Measurements from ENCODE around the gene INHBE.

The INHBE gene

GRCh38 chr12:57470970-57471656, 16.0 kb downstream of the INHBE start:
- no peaks in the 10 kb centered on the region for H3K9me3 Mint-ChIP-seq
- H3K27me3 Mint-ChIP-seq: no peaks in the 10 kb centered on the region
- peaks cover 34% of the 10 kb centered on the region for H3K4me1 Mint-ChIP-seq
- no peak overlapping the region for H3K4me3 Mint-ChIP-seq
- no peak for ATAC-seq (ENCODE audit: low read depth)
- no peak overlapping the region for H3K27ac Mint-ChIP-seq
- no peak for DNase-seq (ENCODE audit: low spot score in 2 of 2)
- peaks cover 38% of the 10 kb centered on the region for H3K36me3 Mint-ChIP-seq

GRCh38 chr12:57471661-57472060, 16.6 kb downstream of the INHBE start:
- peaks cover 39% of the 10 kb centered on the region for H3K4me1 Mint-ChIP-seq
- peaks cover 40% of the 10 kb centered on the region for H3K36me3 Mint-ChIP-seq
- ATAC-seq (ENCODE audit: low read depth) (no peak), DNase-seq (ENCODE audit: low spot score in 2 of 2) (no peak)
- H3K27ac Mint-ChIP-seq: no peak overlapping the region
- H3K9me3 Mint-ChIP-seq: no peaks in the 10 kb centered on the region
- H3K27me3 Mint-ChIP-seq: no peaks in the 10 kb centered on the region
- H3K4me3 Mint-ChIP-seq: no peak overlapping the region

GRCh38 chr12:57472391-57472790, 17.3 kb downstream of the INHBE start:
- DNase-seq (ENCODE audit: low spot score in 2 of 2) (no peak), ATAC-seq (ENCODE audit: low read depth) (no peak)
- Mint-ChIP-seq H3K27ac (no peak overlapping the region), H3K36me3 (peaks cover 40% of the 10 kb centered on the region), H3K9me3 (no peaks in the 10 kb centered on the region), H3K4me1 (peaks cover 46% of the 10 kb centered on the region), H3K4me3 (no peak overlapping the region), H3K27me3 (no peaks in the 10 kb centered on the region)

GRCh38 chr12:57473392-57473791, 18.3 kb downstream of the INHBE start:
- no peak for DNase-seq (ENCODE audit: low spot score in 2 of 2)
- no peaks in the 10 kb centered on the region for H3K9me3 Mint-ChIP-seq
- no peak overlapping the region for H3K27ac Mint-ChIP-seq
- peaks cover 34% of the 10 kb centered on the region for H3K36me3 Mint-ChIP-seq
- peaks cover 45% of the 10 kb centered on the region for H3K4me1 Mint-ChIP-seq
- ATAC-seq (ENCODE audit: low read depth): no peak
- no peak overlapping the region for H3K4me3 Mint-ChIP-seq
- H3K27me3 Mint-ChIP-seq: no peaks in the 10 kb centered on the region

GRCh38 chr12:57473886-57474285, 18.8 kb downstream of the INHBE start:
- H3K4me1 Mint-ChIP-seq: peaks cover 50% of the 10 kb centered on the region
- H3K27ac Mint-ChIP-seq: no peak overlapping the region
- no peak for DNase-seq (ENCODE audit: low spot score in 2 of 2)
- no peaks in the 10 kb centered on the region for H3K27me3 Mint-ChIP-seq
- H3K4me3 Mint-ChIP-seq: peak overlapping the region; percentile 70
- ATAC-seq (ENCODE audit: low read depth): no peak
- H3K9me3 Mint-ChIP-seq: no peaks in the 10 kb centered on the region
- peaks cover 33% of the 10 kb centered on the region for H3K36me3 Mint-ChIP-seq

GRCh38 chr12:57474430-57474829, 19.3 kb downstream of the INHBE start:
- Mint-ChIP-seq H3K27ac (peak overlapping the region; percentile 1), H3K4me1 (peaks cover 53% of the 10 kb centered on the region), H3K4me3 (peak overlapping the region; percentile 70), H3K9me3 (no peaks in the 10 kb centered on the region), H3K27me3 (no peaks in the 10 kb centered on the region), H3K36me3 (peaks cover 30% of the 10 kb centered on the region)
- DNase-seq (ENCODE audit: low spot score in 2 of 2) (no peak), ATAC-seq (ENCODE audit: low read depth) (no peak)

- H3K27me3 Mint-ChIP-seq: no peaks in the 10 kb centered on the region
- peaks cover 57% of the 10 kb centered on the region for H3K4me1 Mint-ChIP-seq
- DNase-seq (ENCODE audit: low spot score in 2 of 2) (no peak), ATAC-seq (ENCODE audit: low read depth) (no peak)
- peaks cover 27% of the 10 kb centered on the region for H3K36me3 Mint-ChIP-seq
- peak overlapping the region; percentile 70 for H3K4me3 Mint-ChIP-seq
- H3K9me3 Mint-ChIP-seq: no peaks in the 10 kb centered on the region
- H3K27ac Mint-ChIP-seq: peak overlapping the region; percentile 1
Measured at GRCh38 chr12:57474862-57475261, 19.8 kb downstream of the INHBE start.

GRCh38 chr12:57475271-57476161, 20.4 kb downstream of the INHBE start:
- Mint-ChIP-seq H3K27ac (peak overlapping the region; percentile 99), H3K4me1 (peaks cover 61% of the 10 kb centered on the region), H3K27me3 (no peaks in the 10 kb centered on the region), H3K9me3 (no peaks in the 10 kb centered on the region), H3K4me3 (peak overlapping the region; percentile 99), H3K36me3 (peaks cover 27% of the 10 kb centered on the region)
- DNase-seq (ENCODE audit: low spot score in 2 of 2) (no peak), ATAC-seq (ENCODE audit: low read depth) (no peak)

- no peaks in the 10 kb centered on the region for H3K9me3 Mint-ChIP-seq
- peak overlapping the region; percentile 99 for H3K4me3 Mint-ChIP-seq
- H3K4me1 Mint-ChIP-seq: peaks cover 62% of the 10 kb centered on the region
- peaks cover 25% of the 10 kb centered on the region for H3K36me3 Mint-ChIP-seq
- no peaks in the 10 kb centered on the region for H3K27me3 Mint-ChIP-seq
- H3K27ac Mint-ChIP-seq: peak overlapping the region; percentile 99
- DNase-seq (ENCODE audit: low spot score in 2 of 2) (peak; percentile 49 to 67), ATAC-seq (ENCODE audit: low read depth) (peak; percentile 41)
Measured at GRCh38 chr12:57476162-57476992, 21.3 kb downstream of the INHBE start.

GRCh38 chr12:57476993-57477709, 22.0 kb downstream of the INHBE start:
- DNase-seq (ENCODE audit: low spot score in 2 of 2) (no peak), ATAC-seq (ENCODE audit: low read depth) (no peak)
- Mint-ChIP-seq H3K36me3 (peaks cover 23% of the 10 kb centered on the region), H3K27me3 (no peaks in the 10 kb centered on the region), H3K9me3 (no peaks in the 10 kb centered on the region), H3K27ac (peak overlapping the region; percentile 99), H3K4me1 (peaks cover 67% of the 10 kb centered on the region), H3K4me3 (peak overlapping the region; percentile 99)

GRCh38 chr12:57477710-57478681, 22.9 kb downstream of the INHBE start:
- Mint-ChIP-seq H3K4me1 (peaks cover 62% of the 10 kb centered on the region), H3K27ac (peak overlapping the region; percentile 99), H3K36me3 (peaks cover 18% of the 10 kb centered on the region), H3K4me3 (peak overlapping the region; percentile 99), H3K9me3 (no peaks in the 10 kb centered on the region), H3K27me3 (no peaks in the 10 kb centered on the region)
- peak; percentile 41 for ATAC-seq (ENCODE audit: low read depth)
- DNase-seq (ENCODE audit: low spot score in 2 of 2): no peak

- H3K27me3 Mint-ChIP-seq: no peaks in the 10 kb centered on the region
- DNase-seq (ENCODE audit: low spot score in 2 of 2) (no peak), ATAC-seq (ENCODE audit: low read depth) (no peak)
- H3K36me3 Mint-ChIP-seq: peaks cover 13% of the 10 kb centered on the region
- H3K27ac Mint-ChIP-seq: peak overlapping the region; percentile 99
- peak overlapping the region; percentile 99 for H3K4me3 Mint-ChIP-seq
- H3K4me1 Mint-ChIP-seq: peaks cover 62% of the 10 kb centered on the region
- no peaks in the 10 kb centered on the region for H3K9me3 Mint-ChIP-seq
Measured at GRCh38 chr12:57479043-57479375, 23.9 kb downstream of the INHBE start.

All from memory B cell (primary cell).